IMR-90 (cell line): Measurements from ENCODE around the gene MLLT1. TPM values are rescaled to one million over a fixed set of nuclear protein-coding genes. Genes with fewer than 3 reads are reported as not detected.

Experiments
- ATAC-seq: fragments of 200-7000 bp; cut with Tn5 transposase; 2 replicates; pipeline ENCODE4 v1.9.1; 2020; ENCODE audit warnings: low read depth, mild to moderate bottlenecking, moderate library complexity
- BruUV-seq: library from RNA; stranded (reverse); fragments of 400-500 nt; replicated peaks from 2 replicates; lab custom pipeline; 2021; lab: Mats Ljungman, UMichigan
- CTCF ChIA-PET: fragments of 300-600 bp; formaldehyde crosslinking; extraction: SDS; loops from one replicate; lab custom pipeline; 2021; ENCODE audit warnings: antibody characterized with exemption; lab: Yijun Ruan, JAX
- POLR2A ChIA-PET: fragments of 300-600 bp; sonication (Branson Sonifier 250); formaldehyde crosslinking; loops from one replicate; lab custom pipeline; 2022; ENCODE audit warnings: antibody characterized with exemption; ENCODE audit not compliant: unreplicated experiment; lab: Charles Lee
- DNase-seq: peaks from one replicate; pipeline ENCODE4 v3.0.0; 2013
- H2AFZ ChIP-seq: replicated peaks from 2 replicates; pipeline ENCODE3; 2013; ENCODE audit warnings: low read length, mild to moderate bottlenecking; ENCODE audit not compliant: poor library complexity
- H2AK5ac ChIP-seq: 2 replicates; pipeline ENCODE4 v1.6.1; 2013; ENCODE audit warnings: low read depth, low read length, inconsistent platforms
- H2AK9ac ChIP-seq: replicated peaks from 2 replicates; pipeline ENCODE3; 2013; ENCODE audit warnings: mild to moderate bottlenecking, low read depth, low read length, moderate library complexity; ENCODE audit not compliant: poor library complexity
- H2BK120ac ChIP-seq: 2 replicates; pipeline ENCODE4 v1.6.1; 2013; ENCODE audit warnings: low read depth, low read length, inconsistent platforms
- H2BK15ac ChIP-seq: 3 replicates; pipeline ENCODE4 v1.6.1; 2013; ENCODE audit warnings: low read depth, low read length, inconsistent platforms
- H2BK20ac ChIP-seq: 2 replicates; pipeline ENCODE4 v1.6.1; 2013; ENCODE audit warnings: low read depth, mild to moderate bottlenecking, inconsistent platforms, low read length, moderate library complexity
- H2BK5ac ChIP-seq: 2 replicates; pipeline ENCODE4 v1.6.1; 2013; ENCODE audit warnings: mild to moderate bottlenecking, low read depth, low read length, inconsistent platforms; ENCODE audit not compliant: poor library complexity, severe bottlenecking
- H3K14ac ChIP-seq: replicated peaks from 2 replicates; pipeline ENCODE4 v1.6.1; 2013; ENCODE audit warnings: low read depth, low read length, inconsistent platforms
- H3K18ac ChIP-seq: 2 replicates; pipeline ENCODE4 v1.6.1; 2013; ENCODE audit warnings: low read depth, low read length, control low read depth
- H3K23ac ChIP-seq: 2 replicates; pipeline ENCODE4 v1.6.1; 2013; ENCODE audit warnings: low read depth, low read length, inconsistent platforms
- H3K27ac ChIP-seq: 2 replicates; pipeline ENCODE4 v1.5.1; 2013; ENCODE audit warnings: mild to moderate bottlenecking, control low read depth, low read length; ENCODE audit not compliant: insufficient read depth
- H3K27me3 ChIP-seq: 2 replicates; pipeline ENCODE4 v1.6.1; 2013; ENCODE audit warnings: low read length; ENCODE audit not compliant: control insufficient read depth, insufficient read depth
- H3K36me3 ChIP-seq: 2 replicates; pipeline ENCODE4 v1.6.1; 2013; ENCODE audit warnings: low read length, mixed read lengths; ENCODE audit not compliant: control insufficient read depth, insufficient read depth
- H3K4ac ChIP-seq: 2 replicates; pipeline ENCODE4 v1.6.1; 2013; ENCODE audit warnings: low read depth, low read length, inconsistent platforms
- H3K4me1 ChIP-seq: 2 replicates; pipeline ENCODE4 v1.6.1; 2013; ENCODE audit warnings: low read length, mixed read lengths; ENCODE audit not compliant: control insufficient read depth, insufficient read depth
- H3K4me2 ChIP-seq: 2 replicates; pipeline ENCODE4 v1.6.1; 2013; ENCODE audit warnings: low read depth, mild to moderate bottlenecking, control low read depth, low read length, moderate library complexity
- H3K4me3 ChIP-seq: 2 replicates; pipeline ENCODE4 v1.5.1; 2013; ENCODE audit warnings: low read depth, mild to moderate bottlenecking, control low read depth, low read length, moderate library complexity; ENCODE audit not compliant: insufficient read depth
- H3K56ac ChIP-seq: 2 replicates; pipeline ENCODE4 v1.6.1; 2013; ENCODE audit warnings: low read length, inconsistent platforms; ENCODE audit not compliant: insufficient read depth; ENCODE audit errors: extremely low read depth
- H3K79me1 ChIP-seq, 2 experiments: 2 replicates each; pipeline ENCODE4 v1.6.1; 2013; ENCODE audit warnings: low read length in 2 of 2, inconsistent platforms in 1 of 2, low read depth in 1 of 2
- H3K9ac ChIP-seq: 2 replicates; pipeline ENCODE4 v1.6.1; 2013; ENCODE audit warnings: low read depth, low read length, control low read depth
- H3K9me1 ChIP-seq: 2 replicates; pipeline ENCODE4 v1.6.1; 2013; ENCODE audit warnings: low read length, inconsistent platforms; ENCODE audit not compliant: insufficient read depth
- H3K9me3 ChIP-seq: 2 replicates; pipeline ENCODE4 v1.6.1; 2013; ENCODE audit warnings: low read length; ENCODE audit not compliant: control insufficient read depth, insufficient read depth
- H4K20me1 ChIP-seq: 2 replicates; pipeline ENCODE4 v1.6.1; 2013; ENCODE audit warnings: low read length, inconsistent platforms; ENCODE audit not compliant: insufficient read depth
- H4K5ac ChIP-seq: 2 replicates; pipeline ENCODE4 v1.6.1; 2013; ENCODE audit warnings: mild to moderate bottlenecking, low read depth, low read length, control low read depth
- H4K8ac ChIP-seq, 2 experiments: 2 replicates each; pipeline ENCODE4 v1.6.1; 2013; ENCODE audit warnings: low read depth in 2 of 2, low read length in 2 of 2, control low read depth in 1 of 2, inconsistent platforms in 1 of 2
- H4K91ac ChIP-seq: 2 replicates; pipeline ENCODE4 v1.6.1; 2013; ENCODE audit warnings: low read depth, low read length, inconsistent platforms; ENCODE audit not compliant: insufficient read depth
- BHLHE40 ChIP-seq: fragments of 150-350 bp; IDR thresholded peaks from 2 replicates; pipeline ENCODE4 v1.6.1; 2016; ENCODE audit warnings: mild to moderate bottlenecking, low read depth, low read length
- CEBPB ChIP-seq: IDR thresholded peaks from 2 replicates; pipeline ENCODE4 v1.6.1; 2012; ENCODE audit warnings: low read depth, low read length, improper control_type of control experiment
- CHD1 ChIP-seq: IDR thresholded peaks from 2 replicates; pipeline ENCODE4 v1.6.1; 2012; ENCODE audit warnings: low read depth, low read length, improper control_type of control experiment
- FOS ChIP-seq: fragments of 150-350 bp; IDR thresholded peaks from 2 replicates; pipeline ENCODE4 v1.6.1; 2016; ENCODE audit warnings: low read depth, low read length
- MAFK ChIP-seq: IDR thresholded peaks from 2 replicates; pipeline ENCODE4 v1.6.1; 2012; ENCODE audit warnings: low read depth, low read length, improper control_type of control experiment
- MAZ ChIP-seq: IDR thresholded peaks from 2 replicates; pipeline ENCODE4 v1.6.1; 2012; ENCODE audit warnings: low read depth, mild to moderate bottlenecking, low read length, improper control_type of control experiment, moderate library complexity, borderline replicate concordance
- MXI1 ChIP-seq: IDR thresholded peaks from 2 replicates; pipeline ENCODE4 v1.6.1; 2012; ENCODE audit warnings: low read depth, mild to moderate bottlenecking, low read length, moderate library complexity, borderline replicate concordance
- NFE2L2 ChIP-seq: fragments of 150-350 bp; IDR thresholded peaks from 2 replicates; pipeline ENCODE4 v1.6.1; 2016; ENCODE audit warnings: low read depth, mild to moderate bottlenecking, low read length
- POLR2A ChIP-seq: IDR thresholded peaks from 2 replicates; pipeline ENCODE4 v1.6.1; 2012; ENCODE audit warnings: mild to moderate bottlenecking, low read depth, low read length
- RAD21 ChIP-seq: IDR thresholded peaks from 2 replicates; pipeline ENCODE4 v1.6.1; 2012; ENCODE audit warnings: low read length, improper control_type of control experiment
- RCOR1 ChIP-seq: IDR thresholded peaks from 2 replicates; pipeline ENCODE4 v1.6.1; 2012; ENCODE audit warnings: mild to moderate bottlenecking, low read length, improper control_type of control experiment; ENCODE audit not compliant: insufficient replicate concordance
- RFX5 ChIP-seq: IDR thresholded peaks from 2 replicates; pipeline ENCODE4 v1.8.0; 2012; ENCODE audit warnings: low read depth, mild to moderate bottlenecking, low read length, moderate library complexity
- SMC3 ChIP-seq: fragments of 150-350 bp; IDR thresholded peaks from 2 replicates; pipeline ENCODE4 v1.6.1; 2016; ENCODE audit warnings: low read depth, mild to moderate bottlenecking, antibody characterized with exemption, low read length, moderate library complexity
- WGBS, 2 experiments: methylation state at CpG; one replicate each; pipeline versions ENCODE4 v1.1.5 to v1.1.7; 2013; ENCODE audit warnings: missing lambda C conversion rate in 2 of 2; ENCODE audit not compliant: insufficient read length in 1 of 2; ENCODE audit errors: extremely low coverage in 2 of 2; 5-methylcytosine and 5-hydroxymethylcytosine counted together
- dilution Hi-C: fragments of 300-500 bp; cut with HindIII; formaldehyde crosslinking; loops from one replicate; pipeline ENCODE4 v1.14.3; 2018; ENCODE audit warnings: low sequenced_read_pairs; ENCODE audit not compliant: unreplicated experiment
- in situ Hi-C: fragments of 300-500 bp; cut with MboI; formaldehyde crosslinking; loops from 3 replicates; pipeline ENCODE4 v1.14.3; 2019; ENCODE audit warnings: low sequenced_read_pairs, inconsistent platforms, mixed read lengths
- intact Hi-C: fragments of 100-400 bp; cut with micrococcal nuclease; formaldehyde crosslinking; loops from 2 replicates; pipeline ENCODE4 v1.10.0; 2022
- polyA plus RNA-seq, 3 experiments: library from polyadenylated mRNA; depleted of rRNA; stranded (reverse); fragments of >200 nt; gene quantifications; 2 replicates each; pipeline ENCODE4 v1.2.3, GENCODE V29; 2012; ENCODE audit warnings: low replicate concordance in 1 of 3
- total RNA-seq: library from RNA; depleted of rRNA; stranded (reverse); fragments of >200 nt; gene quantifications from 2 replicates; pipeline ENCODE4 v1.2.3, GENCODE V29; 2012
- TF ChIP-seq, protein P1 (sequence below): fragments of 150-350 bp; IDR thresholded peaks from 2 replicates; pipeline ENCODE4 v1.6.1; 2017; ENCODE audit warnings: mild to moderate bottlenecking, antibody characterized with exemption, low read length, low read depth
- TF ChIP-seq, protein P2 (sequence below): conservative IDR thresholded peaks from 2 replicates; pipeline ENCODE4 v1.5.1; 2012; ENCODE audit warnings: mild to moderate bottlenecking, low read depth, low read length, improper control_type of control experiment
- TF ChIP-seq, protein P3 (sequence below): fragments of 150-350 bp; IDR thresholded peaks from 2 replicates; pipeline ENCODE4 v1.6.1; 2016; ENCODE audit warnings: low read depth, mild to moderate bottlenecking, low read length, moderate library complexity, borderline replicate concordance

The MLLT1 gene
- total and polyA plus RNA-seq, 2 of the 4 experiments (the other 2 are of a cell fraction), result 1.3 to 30.6 TPM

DNA sequence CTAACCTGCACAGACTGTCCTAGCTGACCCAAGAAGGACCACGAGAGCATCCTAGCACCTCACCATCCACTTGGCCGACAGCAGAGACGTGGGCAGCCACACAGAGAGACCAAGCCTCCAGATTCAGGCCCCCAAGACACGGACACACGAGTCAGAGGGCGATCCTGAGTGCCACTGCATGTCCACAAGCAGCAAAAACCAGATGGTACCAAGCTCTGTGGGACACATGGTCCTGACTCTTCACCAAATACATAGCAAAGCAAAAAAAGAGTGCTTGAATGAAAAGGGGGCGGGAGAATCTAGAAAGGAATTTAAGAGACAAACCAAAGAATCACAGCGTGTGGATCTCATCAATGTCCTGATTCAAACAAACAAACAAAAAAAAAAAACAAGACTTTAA, 45.2 kb downstream of the MLLT1 start:
- no peak overlapping the region; the same call in 1 of the 2 replicates for H3K4me2 ChIP-seq
- peaks cover 36% of the 10 kb centered on the region for H3K4me1 ChIP-seq
- dilution Hi-C loops (no loop called here), intact Hi-C loops (loop anchor here (5.0 kb wide), 1 partner anchor 38 kb away; no protein-coding TSS in a partner anchor), in situ Hi-C loops (no loop called here)
- H2AK9ac ChIP-seq, result peak overlapping the region; percentile 18
- H2BK120ac ChIP-seq, result peak overlapping the region; percentile 70
- no peak overlapping the region; the same call in 1 of the 2 replicates for H3K18ac ChIP-seq
- CTCF ChIA-PET, result interaction anchor here (2.2 kb wide), 1 partner anchor 16 kb away, joined by 6 read pairs; no protein-coding TSS in a partner anchor
- 100% methylated on average over 1 of the region's 8 CpGs; no CpG with 5 or more reads in 1 of the 2 experiments for WGBS, 2 experiments
- peaks cover 51% of the 10 kb centered on the region for H3K9me1 ChIP-seq
- DNase-seq (peak; percentile 15), ATAC-seq (no peak)
- H4K8ac ChIP-seq, result peak overlapping the region in 1 of 2 experiments; percentile 56; a peak in 3 of 4 replicates
- H3K36me3 ChIP-seq, result peaks cover 11% of the 10 kb centered on the region
- H3K27ac ChIP-seq, result peak overlapping the region; percentile 12
- H3K79me1 ChIP-seq, result peaks cover 42 to 94% of the 10 kb centered on the region in 2 experiments
- H2AK5ac ChIP-seq, result peak overlapping the region; percentile 97
- peak overlapping the region; percentile 59; the same call in 1 of the 3 replicates for H2BK15ac ChIP-seq
- H3K4ac ChIP-seq, result peak overlapping the region; percentile 90
- peak overlapping the region; percentile 85 for H3K23ac ChIP-seq
- no peak overlapping the region for H3K56ac ChIP-seq
- H3K27me3 ChIP-seq, result no peaks in the 10 kb centered on the region
- H3K4me3 ChIP-seq, result no peak overlapping the region
- BruUV-seq, result no TSS peak
- no peak overlapping the region for H3K9ac ChIP-seq
- no peaks in the 10 kb centered on the region for H3K9me3 ChIP-seq
- TF ChIP-seq NFE2L2 (no peak), RAD21 (no peak), RFX5 (no peak), MXI1 (no peak), CHD1 (no peak), RCOR1 (no peak), POLR2A (no peak), FOS (no peak), BHLHE40 (no peak), SMC3 (no peak), MAFK (no peak), MAZ (no peak), CEBPB (no peak)
- TF ChIP-seq, protein P1, sequence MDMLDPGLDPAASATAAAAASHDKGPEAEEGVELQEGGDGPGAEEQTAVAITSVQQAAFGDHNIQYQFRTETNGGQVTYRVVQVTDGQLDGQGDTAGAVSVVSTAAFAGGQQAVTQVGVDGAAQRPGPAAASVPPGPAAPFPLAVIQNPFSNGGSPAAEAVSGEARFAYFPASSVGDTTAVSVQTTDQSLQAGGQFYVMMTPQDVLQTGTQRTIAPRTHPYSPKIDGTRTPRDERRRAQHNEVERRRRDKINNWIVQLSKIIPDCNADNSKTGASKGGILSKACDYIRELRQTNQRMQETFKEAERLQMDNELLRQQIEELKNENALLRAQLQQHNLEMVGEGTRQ, result no peak
- TF ChIP-seq, protein P2, sequence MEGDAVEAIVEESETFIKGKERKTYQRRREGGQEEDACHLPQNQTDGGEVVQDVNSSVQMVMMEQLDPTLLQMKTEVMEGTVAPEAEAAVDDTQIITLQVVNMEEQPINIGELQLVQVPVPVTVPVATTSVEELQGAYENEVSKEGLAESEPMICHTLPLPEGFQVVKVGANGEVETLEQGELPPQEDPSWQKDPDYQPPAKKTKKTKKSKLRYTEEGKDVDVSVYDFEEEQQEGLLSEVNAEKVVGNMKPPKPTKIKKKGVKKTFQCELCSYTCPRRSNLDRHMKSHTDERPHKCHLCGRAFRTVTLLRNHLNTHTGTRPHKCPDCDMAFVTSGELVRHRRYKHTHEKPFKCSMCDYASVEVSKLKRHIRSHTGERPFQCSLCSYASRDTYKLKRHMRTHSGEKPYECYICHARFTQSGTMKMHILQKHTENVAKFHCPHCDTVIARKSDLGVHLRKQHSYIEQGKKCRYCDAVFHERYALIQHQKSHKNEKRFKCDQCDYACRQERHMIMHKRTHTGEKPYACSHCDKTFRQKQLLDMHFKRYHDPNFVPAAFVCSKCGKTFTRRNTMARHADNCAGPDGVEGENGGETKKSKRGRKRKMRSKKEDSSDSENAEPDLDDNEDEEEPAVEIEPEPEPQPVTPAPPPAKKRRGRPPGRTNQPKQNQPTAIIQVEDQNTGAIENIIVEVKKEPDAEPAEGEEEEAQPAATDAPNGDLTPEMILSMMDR, result no peak
- TF ChIP-seq, protein P3, sequence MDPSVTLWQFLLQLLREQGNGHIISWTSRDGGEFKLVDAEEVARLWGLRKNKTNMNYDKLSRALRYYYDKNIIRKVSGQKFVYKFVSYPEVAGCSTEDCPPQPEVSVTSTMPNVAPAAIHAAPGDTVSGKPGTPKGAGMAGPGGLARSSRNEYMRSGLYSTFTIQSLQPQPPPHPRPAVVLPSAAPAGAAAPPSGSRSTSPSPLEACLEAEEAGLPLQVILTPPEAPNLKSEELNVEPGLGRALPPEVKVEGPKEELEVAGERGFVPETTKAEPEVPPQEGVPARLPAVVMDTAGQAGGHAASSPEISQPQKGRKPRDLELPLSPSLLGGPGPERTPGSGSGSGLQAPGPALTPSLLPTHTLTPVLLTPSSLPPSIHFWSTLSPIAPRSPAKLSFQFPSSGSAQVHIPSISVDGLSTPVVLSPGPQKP, result no peak
- peak overlapping the region; percentile 88 for H2BK5ac ChIP-seq
- peak overlapping the region; percentile 53 for H2AFZ ChIP-seq
- POLR2A ChIA-PET, result no interaction called here
- no peak overlapping the region for H4K5ac ChIP-seq
- peaks cover 81% of the 10 kb centered on the region for H4K20me1 ChIP-seq
- peak overlapping the region; percentile 50 for H4K91ac ChIP-seq
- H3K14ac ChIP-seq, result peak overlapping the region; percentile 76; the same call in 1 of the 2 replicates
- H2BK20ac ChIP-seq, result peak overlapping the region; percentile 6; the same call in 1 of the 2 replicates
